Fibroblast of villous mesenchyme (primary cell): Measurements from ENCODE around the gene ARID1B. TPM values are rescaled to one million over a fixed set of nuclear protein-coding genes. Genes with fewer than 3 reads are reported as not detected.

Experiments
- DNase-seq: peaks from one replicate; pipeline ENCODE4 v3.0.0-alpha.2; 2010; ENCODE audit warnings: low read depth
- H3K4me3 ChIP-seq: 2 replicates; pipeline ENCODE4 v1.5.1; 2011; ENCODE audit warnings: low read depth, mild to moderate bottlenecking, low read length
- total RNA-seq: library from RNA; depleted of rRNA; stranded (reverse); fragments of >200 nt; gene quantifications from 2 replicates; pipeline ENCODE4 v1.2.3, GENCODE V29; 2012
- TF ChIP-seq, protein P1 (sequence below): IDR thresholded peaks from 2 replicates; pipeline ENCODE4 v1.5.1; 2012; ENCODE audit warnings: low read depth, mild to moderate bottlenecking, low read length; ENCODE audit not compliant: insufficient read depth

Gene ARID1B
- 38.7 and 41.0 TPM in 2 replicates for total RNA-seq

DNA sequence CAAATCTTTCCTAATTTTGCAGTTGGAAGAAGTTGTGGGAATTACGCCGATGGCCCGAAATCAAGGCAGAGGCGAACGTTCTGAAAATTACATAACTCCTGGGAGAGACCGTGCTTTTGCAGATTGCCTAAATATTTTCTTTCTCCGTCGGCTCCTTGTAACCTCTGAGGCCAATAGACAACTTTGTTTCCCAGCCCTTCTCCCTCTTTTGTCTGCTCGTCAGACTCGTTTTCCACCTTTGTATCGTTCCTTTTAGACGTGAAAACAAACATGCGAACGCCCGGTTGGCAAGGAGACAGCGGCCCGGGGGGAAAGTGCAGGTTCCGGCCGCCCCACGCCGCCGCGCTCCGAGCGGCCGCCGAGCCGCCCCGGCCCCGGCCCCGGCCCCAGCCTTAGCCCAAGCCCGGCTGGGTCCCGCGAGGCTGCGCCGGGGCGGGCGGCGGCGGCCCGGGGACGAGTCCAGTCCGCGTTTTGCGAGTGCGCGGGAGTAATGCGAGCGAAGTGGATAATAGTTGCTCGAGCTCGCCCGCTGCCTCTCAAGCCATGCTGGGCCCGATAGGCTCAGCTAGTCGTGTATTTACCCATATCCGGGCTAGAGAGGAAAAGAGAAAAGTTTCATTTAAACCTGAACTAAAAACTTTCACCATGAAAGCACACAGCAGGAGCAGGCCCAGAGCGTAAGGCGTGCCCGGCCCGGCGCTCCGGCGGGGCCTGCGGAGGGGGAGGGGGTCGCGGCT, at the start of gene ARID1B:
Gene ARID1B, plus strand, starts transcription at position 539 of the 737 bp plus-strand sequence. CDS start 303 bp downstream, outside the sequence.
- DNase-seq = peak; percentile 88
- peak within 1 kb of the TSS; percentile 87 for H3K4me3 ChIP-seq
- TF ChIP-seq, protein P1, sequence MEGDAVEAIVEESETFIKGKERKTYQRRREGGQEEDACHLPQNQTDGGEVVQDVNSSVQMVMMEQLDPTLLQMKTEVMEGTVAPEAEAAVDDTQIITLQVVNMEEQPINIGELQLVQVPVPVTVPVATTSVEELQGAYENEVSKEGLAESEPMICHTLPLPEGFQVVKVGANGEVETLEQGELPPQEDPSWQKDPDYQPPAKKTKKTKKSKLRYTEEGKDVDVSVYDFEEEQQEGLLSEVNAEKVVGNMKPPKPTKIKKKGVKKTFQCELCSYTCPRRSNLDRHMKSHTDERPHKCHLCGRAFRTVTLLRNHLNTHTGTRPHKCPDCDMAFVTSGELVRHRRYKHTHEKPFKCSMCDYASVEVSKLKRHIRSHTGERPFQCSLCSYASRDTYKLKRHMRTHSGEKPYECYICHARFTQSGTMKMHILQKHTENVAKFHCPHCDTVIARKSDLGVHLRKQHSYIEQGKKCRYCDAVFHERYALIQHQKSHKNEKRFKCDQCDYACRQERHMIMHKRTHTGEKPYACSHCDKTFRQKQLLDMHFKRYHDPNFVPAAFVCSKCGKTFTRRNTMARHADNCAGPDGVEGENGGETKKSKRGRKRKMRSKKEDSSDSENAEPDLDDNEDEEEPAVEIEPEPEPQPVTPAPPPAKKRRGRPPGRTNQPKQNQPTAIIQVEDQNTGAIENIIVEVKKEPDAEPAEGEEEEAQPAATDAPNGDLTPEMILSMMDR = no peak

DNA sequence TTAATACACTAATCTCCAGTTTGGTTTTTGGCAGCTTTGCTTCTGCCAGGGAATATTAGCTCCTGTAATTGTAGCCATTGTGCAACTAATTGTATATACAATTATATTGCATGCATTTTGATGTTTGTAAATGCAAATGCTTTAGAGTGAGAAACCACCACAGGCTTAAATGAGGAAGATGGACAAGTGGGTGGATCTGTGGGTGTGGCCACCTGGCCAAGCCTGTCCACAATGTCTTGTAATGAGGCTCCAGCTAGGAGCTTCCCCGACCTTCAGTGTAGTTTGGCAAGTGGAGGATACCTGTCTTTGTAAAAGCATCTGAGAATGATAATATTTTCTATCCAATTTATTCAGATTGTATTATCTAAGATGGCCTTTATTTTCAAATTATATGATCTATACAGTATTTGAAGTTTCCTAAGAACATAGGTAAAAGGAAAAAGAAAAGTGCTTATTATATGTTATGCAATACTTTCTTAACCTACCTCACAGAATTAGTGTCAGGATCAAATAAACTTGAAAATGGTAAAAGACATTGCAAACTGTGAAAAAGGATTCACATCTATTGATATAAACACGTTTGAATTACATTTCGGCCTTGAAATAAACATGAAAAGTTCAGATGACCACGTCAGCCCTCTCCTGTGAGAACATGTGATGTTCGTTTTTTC, 49.3 kb upstream of the ARID1B start:
- TF ChIP-seq, protein P1 = no peak
- DNase-seq = no peak

GRCh38 chr6:156729248-156729647, 47.9 kb upstream of the ARID1B start:
- TF ChIP-seq, protein P1 = no peak
- no peak overlapping the region for H3K4me3 ChIP-seq
- peak; percentile 66 for DNase-seq

More for the DNA sequence above, 49.3 kb upstream of the ARID1B start:
- H3K4me3 ChIP-seq = no peak overlapping the region

GRCh38 chr6:156731396-156731795, 45.8 kb upstream of the ARID1B start:
- no peak overlapping the region for H3K4me3 ChIP-seq
- TF ChIP-seq, protein P1 = no peak
- peak; percentile 7 for DNase-seq

GRCh38 chr6:156735751-156736150, 41.4 kb upstream of the ARID1B start:
- TF ChIP-seq, protein P1 = no peak
- no peak overlapping the region for H3K4me3 ChIP-seq
- peak; percentile 16 for DNase-seq

DNA sequence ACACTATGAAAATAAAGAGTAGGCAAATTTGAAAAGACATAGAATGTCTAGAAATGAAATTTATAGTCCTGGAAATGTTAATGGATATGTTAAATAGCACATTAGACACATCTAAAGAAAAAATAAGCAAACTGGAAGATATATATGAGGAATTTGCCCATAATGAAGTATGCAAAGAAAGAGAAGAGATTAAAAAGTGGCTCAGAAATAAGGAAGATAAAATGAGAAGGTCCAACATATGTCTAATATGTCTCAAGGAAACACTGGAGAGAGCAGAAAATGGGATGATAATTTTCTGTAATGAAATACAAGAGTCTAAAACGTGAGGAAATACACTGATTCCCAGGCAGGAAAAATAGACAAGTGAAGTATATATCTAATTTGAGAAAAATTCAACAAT, 36.6 kb upstream of the ARID1B start:
- H3K4me3 ChIP-seq = no peak overlapping the region
- DNase-seq = no peak
- TF ChIP-seq, protein P1 = no peak
